Dedifferentiated amniotic fluid mesenchymal stem cell (primary cell): ENCODE results near the gene CACNA1B.

Experiments
- DNase-seq: peaks from one replicate; pipeline ENCODE4 v3.0.0-alpha.2; 2016; ENCODE audit errors: extremely low spot score

CACNA1B gene

GRCh38 chr9:137985637-137986071, 108.1 kb downstream of the CACNA1B start:
- no peak for DNase-seq

GRCh38 chr9:137986268-137987099, 108.9 kb downstream of the CACNA1B start:
- no peak for DNase-seq

- DNase-seq = no peak
Observed at GRCh38 chr9:137987244-137988030, 109.9 kb downstream of the CACNA1B start.

- DNase-seq = no peak
Observed at GRCh38 chr9:137988051-137988450, 110.5 kb downstream of the CACNA1B start.

- DNase-seq = no peak
Observed at GRCh38 chr9:137988701-137989100, 111.1 kb downstream of the CACNA1B start.

DNA sequence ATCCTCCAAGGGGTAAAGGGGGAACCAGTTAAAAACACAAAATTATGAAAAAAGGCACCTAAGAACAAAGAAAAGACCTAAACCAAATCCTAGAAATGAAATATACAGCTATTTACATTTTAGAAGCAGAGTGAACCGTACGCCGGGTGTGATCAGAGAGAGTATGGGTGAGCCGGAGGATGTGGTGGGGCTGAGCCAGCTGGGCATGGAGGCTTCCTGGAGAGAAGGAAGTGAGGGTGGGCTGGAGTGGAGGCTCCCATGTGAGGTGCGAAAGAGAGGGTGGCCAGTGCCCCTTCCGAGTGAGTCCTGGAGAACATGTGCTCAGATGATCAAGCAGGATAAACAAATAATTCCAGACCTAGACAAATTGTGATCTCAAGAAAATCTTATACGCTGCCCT, 111.6 kb downstream of the CACNA1B start:
- no peak for DNase-seq

- no peak for DNase-seq
Observed at GRCh38 chr9:137989999-137990715, 112.6 kb downstream of the CACNA1B start.

GRCh38 chr9:138003485-138004190, 126.1 kb downstream of the CACNA1B start:
- DNase-seq = no peak

DNA sequence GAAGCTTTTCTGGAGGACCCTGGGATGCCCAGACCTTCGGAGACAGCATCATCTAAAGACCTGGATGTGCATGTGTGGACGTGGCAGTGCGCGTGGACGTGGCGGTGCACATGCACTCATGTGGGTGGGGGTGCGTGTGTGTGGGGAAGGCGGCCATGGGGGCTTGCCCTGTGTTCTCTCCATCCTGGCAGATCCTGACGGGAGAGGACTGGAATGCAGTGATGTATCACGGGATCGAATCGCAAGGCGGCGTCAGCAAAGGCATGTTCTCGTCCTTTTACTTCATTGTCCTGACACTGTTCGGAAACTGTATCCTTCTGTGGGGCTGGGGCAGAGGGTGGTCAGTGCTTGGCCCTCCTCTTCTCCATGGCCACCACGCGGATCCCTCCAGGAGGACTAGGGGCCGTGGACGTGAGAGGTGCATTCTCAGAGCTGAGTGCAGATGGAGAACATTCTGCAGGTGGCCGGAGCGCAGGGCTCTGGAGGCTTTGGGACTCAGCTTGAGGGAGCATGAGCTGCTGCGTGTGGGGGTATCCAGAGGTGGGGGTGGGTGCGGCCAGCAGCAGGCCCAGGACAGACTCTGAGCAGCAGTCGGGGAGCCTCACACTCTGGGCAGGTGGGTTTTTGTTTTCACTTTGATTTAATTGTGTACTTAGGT, 129.1 kb downstream of the CACNA1B start:
- no peak for DNase-seq

GRCh38 chr9:138007566-138007917, 130.0 kb downstream of the CACNA1B start:
- no peak for DNase-seq

GRCh38 chr9:138007918-138008841, 130.6 kb downstream of the CACNA1B start:
- DNase-seq = no peak

DNA sequence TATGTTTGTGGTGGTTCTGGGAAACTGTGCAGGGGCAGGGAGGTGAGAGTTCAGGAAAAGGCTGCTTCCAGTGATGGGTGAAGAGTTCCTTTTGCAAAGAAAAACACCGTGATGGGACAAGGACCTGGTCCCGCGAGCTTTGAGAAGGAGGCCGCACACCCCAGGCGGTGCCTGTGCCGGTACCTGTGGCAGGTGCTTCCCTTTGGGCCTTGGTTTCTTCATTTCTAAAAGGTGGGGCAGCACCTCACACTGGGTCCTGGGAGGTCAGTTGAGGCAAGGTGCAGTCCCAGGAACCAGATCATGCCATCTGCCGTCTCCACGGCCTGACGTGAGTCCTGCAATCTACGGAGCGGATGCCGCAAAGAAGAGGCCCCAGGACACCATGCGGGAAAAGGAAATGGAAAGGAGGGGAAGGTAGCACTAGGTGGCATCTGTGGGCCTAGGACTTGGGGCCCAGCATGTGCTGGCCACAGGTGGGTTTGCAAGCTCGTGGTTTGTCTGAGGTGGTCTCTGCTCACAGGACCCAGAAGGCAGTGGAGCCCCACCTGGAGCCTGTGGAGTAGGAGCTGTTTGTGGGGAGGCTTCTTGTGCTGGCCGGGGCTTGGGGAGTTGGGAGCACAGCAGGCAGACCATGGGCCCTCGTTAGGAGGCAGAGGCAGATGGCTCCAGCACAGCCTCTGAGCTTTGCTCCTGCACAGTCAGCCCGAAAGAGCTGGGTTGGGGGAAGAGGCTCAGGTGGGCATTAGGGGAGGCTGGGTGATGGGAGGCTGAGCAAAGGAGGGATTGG, 131.6 kb downstream of the CACNA1B start:
- no peak for DNase-seq

DNA sequence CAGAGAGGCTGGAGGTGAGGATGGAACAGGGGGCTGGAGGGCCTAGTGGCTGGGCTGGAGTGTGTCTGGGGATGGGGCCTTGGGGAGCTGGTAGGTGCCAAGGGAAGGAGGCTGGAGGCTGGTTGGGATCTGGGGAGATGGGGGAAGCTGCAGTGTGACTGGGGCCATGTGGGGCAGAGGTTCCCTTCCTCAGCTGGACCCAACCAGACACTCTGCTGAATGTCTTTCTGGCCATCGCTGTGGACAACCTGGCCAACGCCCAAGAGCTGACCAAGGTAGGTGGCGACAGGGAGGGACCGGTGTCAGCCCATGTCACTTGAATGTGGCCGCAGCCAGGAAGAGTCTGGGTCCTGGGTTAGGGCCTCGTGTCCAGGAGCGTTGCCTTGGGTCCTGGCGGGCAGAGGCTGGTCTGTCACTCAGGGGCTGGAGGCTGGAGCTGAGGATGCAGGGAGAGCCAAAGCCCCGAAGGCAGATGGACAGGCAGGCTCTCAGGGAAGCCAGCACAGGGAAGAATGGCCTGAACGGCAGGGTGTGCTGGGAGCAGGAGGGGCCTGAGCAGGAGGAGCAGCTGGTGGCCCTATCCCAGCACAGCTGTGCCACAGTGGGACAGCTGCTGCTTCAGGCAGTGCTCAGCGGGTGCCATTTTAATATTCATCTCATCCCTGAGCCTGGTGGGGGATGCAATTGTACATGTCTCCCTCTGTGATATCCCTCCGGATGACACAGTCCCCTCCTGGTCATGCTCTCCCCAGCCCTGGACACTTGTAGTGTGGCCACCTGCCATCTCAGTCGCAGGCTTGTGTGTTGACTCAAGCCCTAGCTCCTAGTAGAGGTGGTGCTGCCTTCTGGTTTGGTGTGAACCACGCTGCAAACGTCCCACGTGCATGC, 132.5 kb downstream of the CACNA1B start:
- DNase-seq = no peak

GRCh38 chr9:138010861-138011260, 133.3 kb downstream of the CACNA1B start:
- no peak for DNase-seq

DNA sequence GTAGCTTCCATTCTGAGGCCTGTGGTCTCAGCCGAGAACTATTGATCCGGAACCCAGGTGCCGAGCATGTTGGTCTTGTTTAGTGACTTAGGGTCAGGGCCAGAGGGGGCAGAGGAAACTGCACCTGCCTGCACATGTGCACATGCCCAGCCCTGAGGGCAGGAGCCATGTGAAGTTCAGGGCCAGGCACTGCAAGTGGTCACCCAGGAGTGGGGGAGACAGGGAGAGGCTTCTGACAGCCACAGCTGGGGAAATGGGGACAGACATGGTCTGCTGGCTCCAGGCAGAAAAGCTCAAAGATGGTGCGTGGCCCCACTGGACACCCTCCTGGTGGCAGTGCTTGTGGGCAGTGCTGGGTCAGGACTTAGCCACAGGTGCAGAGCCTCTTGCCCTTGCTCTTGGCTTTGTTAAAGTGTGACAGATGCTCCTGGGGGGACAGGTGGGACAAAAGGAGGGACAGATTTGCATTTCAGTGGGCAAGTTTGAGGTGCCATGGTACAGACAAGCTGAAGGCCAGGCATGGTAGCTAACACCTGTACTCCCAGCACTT, 134.4 kb downstream of the CACNA1B start:
- no peak for DNase-seq

- DNase-seq = no peak
Observed at GRCh38 chr9:138013273-138013672, 135.7 kb downstream of the CACNA1B start.

GRCh38 chr9:138013836-138014562, 136.4 kb downstream of the CACNA1B start:
- no peak for DNase-seq
